Caco-2 (cell line): ENCODE results near the gene HLF. TPM values are rescaled to one million over a fixed set of nuclear protein-coding genes. Genes with fewer than 3 reads are reported as not detected.

Experiments
- BruUV-seq: library from RNA; stranded (reverse); fragments of 400-500 nt; replicated peaks from 2 replicates; lab custom pipeline; 2021; lab: Mats Ljungman, UMichigan
- CTCF ChIA-PET: fragments of 300-600 bp; sonication (Branson Sonifier 250); formaldehyde crosslinking; loops from one replicate; lab custom pipeline; 2022; ENCODE audit warnings: antibody characterized with exemption; lab: Charles Lee
- POLR2A ChIA-PET: fragments of 300-600 bp; sonication (Branson Sonifier 250); formaldehyde crosslinking; loops from one replicate; lab custom pipeline; 2022; ENCODE audit warnings: antibody characterized with exemption; lab: Charles Lee
- DNase-seq, 2 experiments: peaks; one replicate each; pipeline versions ENCODE4 v3.0.0 to v3.0.0-alpha.2; 2020 to 2022
- H3K27me3 ChIP-seq: replicated peaks from 2 replicates; pipeline ENCODE4 v1.6.0; 2011; ENCODE audit warnings: low read length; ENCODE audit not compliant: control insufficient read depth, insufficient read depth
- H3K36me3 ChIP-seq: 2 replicates; pipeline ENCODE4 v1.5.1; 2011; ENCODE audit warnings: low read length; ENCODE audit not compliant: control insufficient read depth, insufficient read depth
- H3K4me1 ChIP-seq: fragments of 250-450 bp; sonication (Bioruptor Pico); 2 replicates; pipeline ENCODE4 v1.5.1; 2020; ENCODE audit warnings: mild to moderate bottlenecking
- H3K4me3 ChIP-seq: 2 replicates; pipeline ENCODE4 v1.5.1; 2011; ENCODE audit warnings: low read depth, mild to moderate bottlenecking, control low read depth, low read length
- H3K9me3 ChIP-seq: fragments of 250-450 bp; sonication (Bioruptor Pico); 2 replicates; pipeline ENCODE4 v1.5.1; 2020; ENCODE audit warnings: mild to moderate bottlenecking, moderate library complexity
- H3K27ac Mint-ChIP-seq: one replicate; pipeline ENCODE4 v1.8.0; 2022; ENCODE audit warnings: mixed read lengths; ENCODE audit not compliant: unreplicated experiment
- H3K27me3 Mint-ChIP-seq: one replicate; pipeline ENCODE4 v1.8.0; 2022; ENCODE audit warnings: mixed read lengths; ENCODE audit not compliant: insufficient read depth, unreplicated experiment
- H3K36me3 Mint-ChIP-seq: one replicate; pipeline ENCODE4 v1.8.0; 2022; ENCODE audit warnings: mild to moderate bottlenecking, mixed read lengths; ENCODE audit not compliant: insufficient read depth, unreplicated experiment
- H3K4me1 Mint-ChIP-seq: one replicate; pipeline ENCODE4 v1.8.0; 2022; ENCODE audit warnings: low read depth, mixed read lengths; ENCODE audit not compliant: unreplicated experiment
- H3K4me3 Mint-ChIP-seq: one replicate; pipeline ENCODE4 v1.8.0; 2022; ENCODE audit warnings: mild to moderate bottlenecking, moderate library complexity, mixed read lengths; ENCODE audit not compliant: unreplicated experiment
- H3K9me3 Mint-ChIP-seq: one replicate; pipeline ENCODE4 v1.8.0; 2022; ENCODE audit warnings: mixed read lengths; ENCODE audit not compliant: unreplicated experiment
- CTCF ChIP-seq, 2 experiments: fragments of 200-600 bp in 1 of 2; IDR thresholded peaks; 1 replicate in 1 of 2; 2 replicates in 1 of 2; pipeline versions ENCODE4 v1.5.1 to v1.8.0; 2011 to 2022; ENCODE audit warnings: antibody characterized with exemption in 1 of 2, control low read depth in 1 of 2, inconsistent platforms in 1 of 2, low read depth in 1 of 2, low read length in 1 of 2, mild to moderate bottlenecking in 1 of 2, moderate library complexity in 1 of 2; ENCODE audit not compliant: insufficient read depth in 1 of 2, severe bottlenecking in 1 of 2, unreplicated experiment in 1 of 2
- intact Hi-C: fragments of 100-400 bp; cut with micrococcal nuclease; formaldehyde crosslinking; loops from one replicate; pipeline ENCODE4 v1.10.0; 2022; ENCODE audit not compliant: unreplicated experiment
- total RNA-seq: library from RNA; stranded (reverse); gene quantifications from 2 replicates; pipeline ENCODE4 v1.2.3, GENCODE V29; 2022

The HLF gene
- total RNA-seq, 1 experiment from 2014 or later: 19.8 TPM

- CTCF ChIA-PET: no interaction called here
- Mint-ChIP-seq H3K36me3 (no peaks in the 10 kb centered on the region), H3K4me3 (no peak overlapping the region), H3K27me3 (no peaks in the 10 kb centered on the region), H3K4me1 (peaks cover 10% of the 10 kb centered on the region), H3K9me3 (no peaks in the 10 kb centered on the region), H3K27ac (no peak overlapping the region)
- Histone ChIP-seq H3K4me3 (no peak overlapping the region), H3K9me3 (no peaks in the 10 kb centered on the region), H3K27me3 (no peaks in the 10 kb centered on the region), H3K36me3 (no peaks in the 10 kb centered on the region), H3K4me1 (peaks cover 16% of the 10 kb centered on the region)
- TF ChIP-seq CTCF (IDR thresholded peaks at IDR 0.05; ENCODE audit: insufficient read depth in 1 of 2, low read depth in 1 of 2, low read length in 1 of 2, severe bottlenecking in 1 of 2, unreplicated experiment in 1 of 2): no peak
- intact Hi-C loops: no loop called here
- POLR2A ChIA-PET: no interaction called here
- no peak for DNase-seq
- BruUV-seq: no TSS peak
These were observed 35.1 kb downstream of the HLF start for GRCh38 chr17:55299890-55300289.

GRCh38 chr17:55300479-55301290 is 35.9 kb downstream of the HLF start:
- H3K4me1 ChIP-seq: peaks cover 8% of the 10 kb centered on the region

More at GRCh38 chr17:55300479-55301290, 35.9 kb downstream of the HLF start:
- Mint-ChIP-seq H3K27ac (no peak overlapping the region), H3K27me3 (no peaks in the 10 kb centered on the region), H3K36me3 (no peaks in the 10 kb centered on the region), H3K4me3 (no peak overlapping the region), H3K4me1 (peaks cover 4% of the 10 kb centered on the region), H3K9me3 (no peaks in the 10 kb centered on the region)
- no peak for DNase-seq
- no TSS peak for BruUV-seq
- no peak for TF ChIP-seq CTCF (IDR thresholded peaks at IDR 0.05; ENCODE audit: insufficient read depth in 1 of 2, low read depth in 1 of 2, low read length in 1 of 2, severe bottlenecking in 1 of 2, unreplicated experiment in 1 of 2)
- ChIA-PET CTCF (no interaction called here), POLR2A (no interaction called here)
- Histone ChIP-seq H3K36me3 (no peaks in the 10 kb centered on the region), H3K27me3 (no peaks in the 10 kb centered on the region), H3K9me3 (no peaks in the 10 kb centered on the region), H3K4me3 (no peak overlapping the region)
- intact Hi-C loops: no loop called here
